ENCODE results near the gene ACAP3. TPM values are rescaled to one million over a fixed set of nuclear protein-coding genes. Genes with fewer than 3 reads are reported as not detected.

ACAP3 gene
- total RNA-seq, 1 donor from 2014 or later, result 105 TPM

- DNase-seq (ENCODE audit: low spot score in 2 of 2), result no peak
- no peak for TF ChIP-seq CTCF (IDR thresholded peaks at IDR 0.05)
- peaks cover 21 to 26% of the 10 kb centered on the region in 2 donors for H3K36me3 ChIP-seq
- H3K4me1 ChIP-seq, result peaks cover 12 to 45% of the 10 kb centered on the region in 2 donors
- H3K9me3 ChIP-seq, result no peaks in the 10 kb centered on the region
- intact Hi-C loops (cut with DNase I), result no loop called here
- H3K4me3 ChIP-seq, result no peak overlapping the region
- no peaks in the 10 kb centered on the region for H3K27me3 ChIP-seq
- peak overlapping the region in 1 of 2 donors; percentile 30 for H3K27ac ChIP-seq
Measured at GRCh38 chr1:1321477-1321876, 13.7 kb upstream of the ACAP3 start.

GRCh38 chr1:1320666-1321448, 13.1 kb upstream of the ACAP3 start:
- H3K36me3 ChIP-seq, result peaks cover 21 to 31% of the 10 kb centered on the region in 2 donors
- no peaks in the 10 kb centered on the region for H3K27me3 ChIP-seq
- H3K4me1 ChIP-seq, result peaks cover 12 to 44% of the 10 kb centered on the region in 2 donors
- no peak for DNase-seq (ENCODE audit: low spot score in 2 of 2)
- TF ChIP-seq CTCF (IDR thresholded peaks at IDR 0.05), result no peak
- intact Hi-C loops (cut with DNase I), result no loop called here
- no peak overlapping the region for H3K4me3 ChIP-seq
- H3K9me3 ChIP-seq, result no peaks in the 10 kb centered on the region
- peak overlapping the region; percentile 3 to 30 for H3K27ac ChIP-seq

- no peak for DNase-seq (ENCODE audit: low spot score in 2 of 2)
- intact Hi-C loops (cut with DNase I), result no loop called here
- no peak for TF ChIP-seq CTCF (IDR thresholded peaks at IDR 0.05)
- Histone ChIP-seq H3K4me3 (no peak overlapping the region), H3K4me1 (peaks cover 3 to 34% of the 10 kb centered on the region in 2 donors), H3K27ac (peak overlapping the region in 1 of 2 donors; percentile 36), H3K36me3 (peaks cover 28 to 38% of the 10 kb centered on the region in 2 donors), H3K9me3 (no peaks in the 10 kb centered on the region), H3K27me3 (no peaks in the 10 kb centered on the region)
Measured at GRCh38 chr1:1319646-1319941, 11.9 kb upstream of the ACAP3 start.

- Histone ChIP-seq H3K27ac (peak overlapping the region; percentile 36 to 64), H3K9me3 (no peaks in the 10 kb centered on the region), H3K27me3 (no peaks in the 10 kb centered on the region), H3K36me3 (peaks cover 34 to 44% of the 10 kb centered on the region in 2 donors), H3K4me3 (no peak overlapping the region), H3K4me1 (peaks cover 3 to 34% of the 10 kb centered on the region in 2 donors)
- no peak for DNase-seq (ENCODE audit: low spot score in 2 of 2)
- intact Hi-C loops (cut with DNase I), result no loop called here
- TF ChIP-seq CTCF (IDR thresholded peaks at IDR 0.05), result no peak
Measured at GRCh38 chr1:1318777-1319645, 11.3 kb upstream of the ACAP3 start.

GRCh38 chr1:1318131-1318652, 10.5 kb upstream of the ACAP3 start:
- Histone ChIP-seq H3K4me3 (no peak overlapping the region), H3K9me3 (no peaks in the 10 kb centered on the region), H3K27ac (peak overlapping the region; percentile 70 to 74), H3K36me3 (peaks cover 42 to 52% of the 10 kb centered on the region in 2 donors), H3K4me1 (peaks cover 3 to 29% of the 10 kb centered on the region in 2 donors), H3K27me3 (no peaks in the 10 kb centered on the region)
- DNase-seq (ENCODE audit: low spot score in 2 of 2), result peak; percentile 65 to 93
- intact Hi-C loops (cut with DNase I), result no loop called here
- no peak for TF ChIP-seq CTCF (IDR thresholded peaks at IDR 0.05)

Measured in ascending aorta (tissue), 2 donors.